ENCODE measurements around the gene RNF157.

DNA sequence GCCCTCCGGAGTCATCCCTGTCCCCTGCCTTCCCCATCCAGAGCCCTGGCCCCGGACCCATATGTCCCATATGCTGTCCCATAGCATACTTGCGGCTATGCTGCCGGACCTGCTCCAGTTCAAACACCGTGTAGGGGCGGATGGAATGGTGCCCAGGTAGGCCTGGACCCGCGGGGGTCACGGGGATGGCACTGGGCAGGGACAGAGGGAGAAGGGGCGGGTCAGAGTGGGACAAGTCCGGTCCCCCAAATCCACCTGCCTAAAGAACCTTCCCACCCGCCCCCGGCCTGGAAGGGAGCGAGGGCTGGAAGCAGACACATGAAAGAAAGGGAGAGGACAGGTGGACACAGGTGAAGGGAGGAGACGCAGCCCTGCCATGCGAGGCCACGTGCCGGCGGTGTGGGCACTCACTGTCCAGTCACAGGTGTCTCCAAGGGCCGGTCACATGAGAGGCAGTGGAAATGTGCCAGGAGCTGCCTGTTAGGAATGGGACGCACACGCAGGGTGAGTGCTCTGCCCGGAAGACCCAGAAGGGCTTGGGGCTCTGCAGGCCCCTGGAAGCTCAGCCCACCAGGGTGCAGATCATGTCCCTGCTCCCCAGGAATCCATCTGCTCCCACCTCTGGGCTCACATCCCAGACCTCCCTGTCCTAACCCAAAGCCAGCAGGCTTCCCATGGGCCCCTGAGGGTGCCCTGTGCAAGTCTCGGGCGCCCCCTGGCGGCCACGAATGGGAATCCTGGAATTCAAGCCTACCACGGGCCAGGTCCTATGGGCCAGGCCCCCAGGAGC lies 38.9 kb upstream of the RNF157 start:
- TF ChIP-seq EP300 (IDR thresholded peaks at IDR 0.05) (no peak), POLR2A (IDR thresholded peaks at IDR 0.05) (no peak)

Measured in ovary (tissue), 1 donor.